ENCODE data around the gene FOXA2. TPM values are rescaled to one million over a fixed set of nuclear protein-coding genes. Genes with fewer than 3 reads are reported as not detected.

Gene FOXA2
- total RNA-seq = 0.09 TPM in 1 of 2 replicates, not detected in the other

GRCh38 chr20:22584522-22584921, at the start of gene FOXA2:
FOXA2 (minus strand) TSS chr20:22584572; CDS start chr20:22584278, 294 bp downstream.

